HEK293T (cell line): ENCODE results near the gene SEPTIN12.

Experiments
- BHLHE40 ChIP-seq: fragments of 450-650 bp; IDR thresholded peaks from 2 replicates; pipeline ENCODE4 v1.6.1; 2016; ENCODE audit warnings: mild to moderate bottlenecking, moderate library complexity, borderline replicate concordance
- ELF4 ChIP-seq: fragments of 450-650 bp; IDR thresholded peaks from 2 replicates; pipeline ENCODE4 v1.6.1; 2017; ENCODE audit warnings: antibody characterized with exemption
- HDGF ChIP-seq: fragments of 450-650 bp; IDR thresholded peaks from 2 replicates; pipeline ENCODE4 v1.6.1; 2017; ENCODE audit warnings: antibody characterized with exemption, borderline replicate concordance
- L3MBTL2 ChIP-seq: fragments of 450-650 bp; conservative IDR thresholded peaks from 2 replicates; pipeline ENCODE4 v1.6.1; 2016; ENCODE audit warnings: mild to moderate bottlenecking
- SP1 ChIP-seq: fragments of 450-650 bp; IDR thresholded peaks from 2 replicates; pipeline ENCODE4 v1.6.1; 2017
- SUZ12 ChIP-seq: fragments of 450-650 bp; IDR thresholded peaks from 2 replicates; pipeline ENCODE4 v1.6.1; 2016; ENCODE audit warnings: mild to moderate bottlenecking
- TARDBP ChIP-seq: fragments of 450-650 bp; IDR thresholded peaks from 2 replicates; pipeline ENCODE4 v1.6.1; 2016

- TF ChIP-seq ELF4 (no peak), HDGF (no peak), SUZ12 (no peak), TARDBP (no peak), SP1 (no peak), L3MBTL2 (no peak), BHLHE40 (no peak)
Observed at GRCh38 chr16:4755687-4756086, 32.5 kb downstream of the SEPTIN12 start.
